DOHH2 (cell line): ENCODE results near the gene OR2T34.

ENCODE experiments used
- H3F3A ChIP-seq: fragments of 200-600 bp; sonication (generic), shearing (Covaris generic); 2 replicates; pipeline ENCODE4 v1.6.0; 2016; ENCODE audit warnings: antibody characterized with exemption, mild to moderate bottlenecking; ENCODE audit not compliant: control insufficient read depth, insufficient read depth
- H3K27ac ChIP-seq: fragments of 200-600 bp; sonication (generic); 2 replicates; pipeline ENCODE4 v1.5.1; 2014; ENCODE audit warnings: low read depth, mild to moderate bottlenecking, low read length, moderate library complexity
- H3K27me3 ChIP-seq: fragments of 200-600 bp; sonication (generic); 2 replicates; pipeline ENCODE4 v1.6.1; 2014; ENCODE audit warnings: mild to moderate bottlenecking, low read length, mixed read lengths; ENCODE audit not compliant: control insufficient read depth
- H3K36me3 ChIP-seq: fragments of 200-600 bp; sonication (generic); 2 replicates; pipeline ENCODE4 v1.6.1; 2014; ENCODE audit warnings: mild to moderate bottlenecking, low read length, moderate library complexity, mixed read lengths; ENCODE audit not compliant: control insufficient read depth
- H3K4me1 ChIP-seq: fragments of 200-600 bp; sonication (generic); 2 replicates; pipeline ENCODE4 v1.6.1; 2014; ENCODE audit warnings: mild to moderate bottlenecking, low read length, mixed read lengths; ENCODE audit not compliant: control insufficient read depth
- H3K4me2 ChIP-seq: fragments of 200-600 bp; sonication (generic); 2 replicates; pipeline ENCODE4 v1.6.0; 2014; ENCODE audit warnings: mild to moderate bottlenecking, low read length, moderate library complexity
- H3K4me3 ChIP-seq: fragments of 200-600 bp; sonication (generic); 2 replicates; pipeline ENCODE4 v1.5.1; 2014; ENCODE audit warnings: mild to moderate bottlenecking, low read length, mixed read lengths
- H3K79me2 ChIP-seq: fragments of 200-600 bp; sonication (generic); 2 replicates; pipeline ENCODE4 v1.6.1; 2014; ENCODE audit warnings: mild to moderate bottlenecking, low read length, mixed read lengths; ENCODE audit not compliant: control insufficient read depth
- H3K9me2 ChIP-seq: fragments of 200-600 bp; sonication (generic); replicated peaks from 2 replicates; pipeline ENCODE4 v1.6.1; 2014; ENCODE audit warnings: mild to moderate bottlenecking, low read length, mixed read lengths; ENCODE audit not compliant: control insufficient read depth
- H3K9me3 ChIP-seq: fragments of 200-600 bp; sonication (generic); 2 replicates; pipeline ENCODE4 v1.6.1; 2014; ENCODE audit warnings: antibody characterized with exemption, low read length, mixed read lengths; ENCODE audit not compliant: control insufficient read depth, insufficient read depth
- H4K20me1 ChIP-seq: fragments of 200-600 bp; sonication (generic); 2 replicates; pipeline ENCODE4 v1.6.0; 2014; ENCODE audit warnings: low read depth, mild to moderate bottlenecking, antibody characterized with exemption, low read length, moderate library complexity; ENCODE audit not compliant: control insufficient read depth, insufficient read depth
- CTCF ChIP-seq: fragments of 200-600 bp; sonication (generic); IDR thresholded peaks from one replicate; pipeline ENCODE4 v1.5.1; 2014; ENCODE audit warnings: antibody characterized with exemption, mild to moderate bottlenecking, low read depth, low read length; ENCODE audit not compliant: poor library complexity, severe bottlenecking
- EZH2phosphoT487 ChIP-seq: fragments of 200-600 bp; sonication (generic); IDR thresholded peaks from 2 replicates; pipeline ENCODE4 v1.6.1; 2017; ENCODE audit warnings: borderline replicate concordance, mild to moderate bottlenecking, antibody characterized with exemption, low read length, moderate library complexity, mixed read lengths

The OR2T34 gene

GRCh38 chr1:248618119-248618518 is 43.6 kb upstream of the OR2T34 start:
- H3K79me2 ChIP-seq, result no peaks in the 10 kb centered on the region
- H3F3A ChIP-seq, result no peaks in the 10 kb centered on the region
- H3K36me3 ChIP-seq, result no peaks in the 10 kb centered on the region
- no peaks in the 10 kb centered on the region for H3K9me2 ChIP-seq
- no peak overlapping the region for H3K27ac ChIP-seq
- H3K9me3 ChIP-seq, result no peaks in the 10 kb centered on the region
- no peak overlapping the region for H3K4me2 ChIP-seq
- H3K4me1 ChIP-seq, result 0 out of 2 replicates have a peak, but pooled peaks cover 3% of the 10 kb centered on the region
- TF ChIP-seq CTCF, result no peak
- TF ChIP-seq EZH2phosphoT487, result no peak
- H3K27me3 ChIP-seq, result peaks cover 4% of the 10 kb centered on the region; the same call in 1 of the 2 replicates
- H3K4me3 ChIP-seq, result no peak overlapping the region
- H4K20me1 ChIP-seq, result no peaks in the 10 kb centered on the region

- H3K9me3 ChIP-seq, result no peaks in the 10 kb centered on the region
- no peaks in the 10 kb centered on the region for H3K4me1 ChIP-seq
- H3K79me2 ChIP-seq, result no peaks in the 10 kb centered on the region
- no peaks in the 10 kb centered on the region for H3K9me2 ChIP-seq
- TF ChIP-seq CTCF (no peak), EZH2phosphoT487 (no peak)
- no peaks in the 10 kb centered on the region for H3F3A ChIP-seq
- no peak overlapping the region for H3K4me2 ChIP-seq
- H3K27ac ChIP-seq, result no peak overlapping the region
- no peaks in the 10 kb centered on the region for H3K36me3 ChIP-seq
- no peaks in the 10 kb centered on the region for H4K20me1 ChIP-seq
- H3K4me3 ChIP-seq, result no peak overlapping the region
- peaks cover 5% of the 10 kb centered on the region; the same call in 1 of the 2 replicates for H3K27me3 ChIP-seq
These were observed 39.2 kb upstream of the OR2T34 start for GRCh38 chr1:248613742-248614141.

GRCh38 chr1:248611883-248612414 is 37.4 kb upstream of the OR2T34 start:
- no peaks in the 10 kb centered on the region for H3K79me2 ChIP-seq
- no peak for TF ChIP-seq EZH2phosphoT487
- TF ChIP-seq CTCF, result no peak

More at GRCh38 chr1:248611883-248612414, 37.4 kb upstream of the OR2T34 start:
- H3K27ac ChIP-seq, result no peak overlapping the region
- H3K9me3 ChIP-seq, result no peaks in the 10 kb centered on the region
- no peak overlapping the region for H3K4me2 ChIP-seq
- H3F3A ChIP-seq, result no peaks in the 10 kb centered on the region
- H3K36me3 ChIP-seq, result no peaks in the 10 kb centered on the region
- peaks cover 5% of the 10 kb centered on the region; the same call in 1 of the 2 replicates for H3K27me3 ChIP-seq
- H3K9me2 ChIP-seq, result no peaks in the 10 kb centered on the region
- no peaks in the 10 kb centered on the region for H3K4me1 ChIP-seq
- H3K4me3 ChIP-seq, result no peak overlapping the region
- H4K20me1 ChIP-seq, result no peaks in the 10 kb centered on the region
